GM19351 (cell line): ENCODE results near the gene CCDC150.
"Not testable (repeated sequence)": the region's sequence is repeated elsewhere in the genome, so short reads cannot be mapped to it uniquely, and the experiment has no call there.

Experiments
- ATAC-seq: cut with Tn5 transposase; IDR thresholded peaks from one replicate; pipeline ENCODE4 v1.9.1; 2021; ENCODE audit warnings: mild to moderate bottlenecking, moderate library complexity; ENCODE audit not compliant: unreplicated experiment

CCDC150 gene

DNA sequence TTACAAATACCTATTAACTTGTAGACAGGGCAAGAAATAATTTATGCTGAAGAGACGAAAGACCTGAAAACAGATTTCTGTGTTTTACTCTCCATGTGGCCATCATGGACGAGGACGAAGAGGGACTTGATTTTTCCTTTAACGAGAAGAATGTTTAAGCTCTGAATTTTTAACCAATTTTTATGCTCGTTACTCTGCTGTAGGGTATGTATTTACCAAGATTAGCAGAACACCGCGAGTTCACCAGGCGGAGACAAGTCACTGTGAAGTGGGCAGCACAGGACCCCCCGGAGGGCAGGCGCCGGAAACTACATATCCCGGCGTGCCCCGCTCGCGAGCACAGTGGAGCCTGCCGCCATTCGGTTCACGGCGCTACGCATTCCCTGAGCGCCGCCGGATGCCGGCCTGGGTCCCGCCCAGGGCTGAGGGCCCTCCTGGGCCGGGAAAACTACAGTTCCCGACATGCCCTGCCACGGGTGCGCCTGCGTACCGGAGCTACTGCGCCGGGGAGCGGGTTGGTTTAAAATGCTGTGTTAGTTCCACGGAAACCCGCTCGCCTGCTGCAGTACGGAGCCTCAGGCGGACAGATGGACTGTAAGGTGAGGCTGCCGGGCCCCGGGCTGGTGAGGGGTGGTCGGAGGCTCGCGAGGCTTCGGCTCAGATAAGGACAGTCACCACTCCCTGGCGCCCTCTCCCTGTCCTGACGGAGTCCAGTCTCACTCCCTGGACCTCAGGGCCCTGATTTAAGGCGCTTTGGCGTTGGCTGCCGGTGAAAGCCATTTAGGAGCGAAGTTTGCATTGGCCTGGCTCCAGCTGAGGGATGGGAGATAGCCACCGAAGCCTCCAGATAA lies at the start of gene CCDC150:
TSS of gene CCDC150 (plus strand) at position 536 of the 851 bp plus-strand sequence. CDS start at position 588, 52 bp downstream.
- ATAC-seq, result peak; percentile 98

DNA sequence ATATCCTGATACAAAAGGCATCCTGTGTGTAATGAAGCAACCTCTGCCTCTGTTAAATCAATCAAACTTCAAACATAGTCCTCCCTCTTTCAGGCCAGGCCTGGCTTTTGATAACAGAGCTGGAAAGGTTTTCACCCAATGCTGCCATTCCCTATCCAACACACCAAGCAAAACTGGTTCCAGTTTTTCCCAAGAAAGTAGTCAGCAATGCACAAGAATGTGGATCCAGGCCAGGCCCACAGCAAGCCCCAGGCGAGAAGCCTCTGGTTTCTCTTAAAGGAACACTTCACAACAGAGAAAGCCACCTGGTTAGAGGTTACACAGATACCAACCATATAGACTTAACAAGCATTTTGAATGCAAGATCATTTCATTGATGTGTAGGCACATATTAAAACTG lies 49.2 kb upstream of the CCDC150 start:
- ATAC-seq, result no peak

- no peak for ATAC-seq
These were observed 48.5 kb upstream of the CCDC150 start for GRCh38 chr2:196591004-196591403.

GRCh38 chr2:196591621-196592022 lies 47.9 kb upstream of the CCDC150 start:
- ATAC-seq, result no peak

DNA sequence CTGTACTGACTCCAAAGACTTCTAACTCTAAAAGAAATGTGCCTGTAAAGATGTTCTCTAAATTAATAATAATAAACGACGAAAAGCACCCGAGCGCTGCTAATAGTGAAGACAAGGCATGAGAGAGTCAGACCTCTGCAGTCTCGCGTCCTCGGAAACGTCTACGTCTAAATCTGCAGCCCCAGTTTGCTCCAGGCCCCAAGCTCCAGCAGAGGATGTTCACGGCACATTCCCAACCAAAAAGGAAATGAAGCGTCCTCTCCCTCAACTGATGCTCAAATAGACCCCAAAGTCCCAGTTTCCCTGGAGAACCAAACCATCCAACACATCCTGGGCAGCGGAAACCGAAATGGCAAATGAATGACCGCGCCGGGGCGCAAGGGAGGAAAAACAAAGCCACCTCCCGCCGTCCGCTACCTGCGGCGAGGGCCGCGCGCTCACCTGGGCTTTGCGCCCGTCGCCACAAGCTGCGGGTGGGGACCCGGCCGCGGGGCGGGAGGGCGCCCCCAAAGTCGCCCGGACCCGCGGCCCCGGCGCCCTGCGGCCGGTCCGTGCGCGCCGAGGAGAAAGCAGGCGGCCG lies 47.1 kb upstream of the CCDC150 start:
- ATAC-seq, result peak; percentile 39

GRCh38 chr2:196592911-196593881 lies 46.3 kb upstream of the CCDC150 start, which contains the start of gene HECW2:
HECW2 (minus strand) TSS chr2:196593554.
- peak; percentile 71 for ATAC-seq

DNA sequence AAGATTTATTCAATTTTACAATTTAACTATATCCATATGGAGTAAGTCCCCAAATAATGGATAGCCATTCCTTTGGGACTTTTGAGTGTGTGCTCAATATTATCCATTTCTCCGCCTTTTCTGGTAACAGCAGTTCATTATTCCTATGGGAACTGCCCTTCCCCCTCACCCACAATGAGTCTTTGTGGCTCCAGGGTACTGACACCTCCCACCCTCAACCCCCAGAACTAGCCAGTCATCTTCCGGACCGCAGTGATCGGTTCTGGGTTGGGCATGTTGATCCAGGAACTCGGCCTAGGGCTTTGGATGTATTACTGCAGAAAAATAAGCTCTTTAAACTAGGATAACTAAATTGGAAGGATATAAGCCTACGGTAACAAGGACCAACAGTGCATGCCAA lies 45.4 kb upstream of the CCDC150 start:
- ATAC-seq, result no peak

GRCh38 chr2:196597531-196597930 lies 42.0 kb upstream of the CCDC150 start:
- no peak for ATAC-seq

GRCh38 chr2:196598412-196598811 lies 41.1 kb upstream of the CCDC150 start:
- ATAC-seq, result no peak

DNA sequence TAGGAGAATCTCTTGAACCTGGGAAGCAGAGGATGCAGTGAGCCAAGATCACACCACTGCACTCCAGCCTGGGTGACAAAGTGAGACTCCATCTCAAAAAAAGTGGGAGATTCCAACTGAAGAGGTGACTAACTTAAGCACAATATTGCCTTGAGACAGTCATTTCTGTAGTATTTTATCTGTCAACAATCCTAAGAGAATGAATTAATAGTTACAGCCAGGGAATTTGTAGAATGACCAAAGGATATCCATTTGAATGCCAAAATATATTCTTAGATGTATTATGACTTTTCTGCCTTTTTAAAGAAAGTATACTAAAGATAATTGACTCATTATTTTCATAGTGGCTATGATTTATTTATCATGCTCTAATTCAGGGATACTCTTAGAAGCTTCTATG lies 40.7 kb upstream of the CCDC150 start:
- no peak for ATAC-seq

DNA sequence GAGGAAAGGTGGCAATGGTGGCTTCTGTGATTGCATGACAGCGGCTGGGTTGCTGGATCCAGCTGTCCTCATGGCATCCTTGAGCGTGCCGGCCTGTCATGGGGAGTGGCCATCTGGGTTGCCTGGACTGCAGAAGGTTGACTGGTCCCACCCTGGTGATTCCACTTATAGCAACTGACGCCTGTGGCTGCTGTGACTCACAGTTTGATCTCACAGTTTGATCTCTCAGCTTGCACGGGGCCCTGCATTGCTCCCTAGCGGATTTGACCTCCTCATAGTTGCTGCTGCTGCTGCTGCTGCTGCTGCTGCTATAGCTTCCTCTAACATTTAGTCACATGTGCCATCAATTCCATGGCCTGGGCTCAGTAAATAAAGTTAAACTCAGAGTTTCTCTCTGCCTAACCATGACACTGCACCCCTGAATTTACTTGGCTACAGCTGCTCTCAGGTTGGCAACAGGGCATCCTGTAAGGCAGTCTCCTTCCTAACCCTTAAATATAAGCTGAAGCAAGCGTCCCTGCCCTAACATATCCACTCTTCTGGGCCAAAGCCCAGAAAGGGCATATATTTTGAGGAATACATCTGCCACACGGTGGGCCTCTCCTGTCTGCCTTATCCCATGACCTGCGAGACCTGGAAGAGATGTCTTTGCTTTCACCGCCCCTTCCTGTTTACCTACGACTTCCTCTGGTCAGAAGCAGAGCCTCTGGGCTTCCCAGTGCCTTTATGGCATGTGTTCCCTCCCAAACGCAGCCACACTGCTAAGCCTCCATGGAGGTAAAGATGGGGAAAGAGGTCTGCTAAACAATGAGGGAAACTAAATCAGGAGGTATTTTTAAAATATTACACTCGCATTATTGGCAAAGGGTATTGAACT lies 37.8 kb upstream of the CCDC150 start:
- no peak for ATAC-seq

DNA sequence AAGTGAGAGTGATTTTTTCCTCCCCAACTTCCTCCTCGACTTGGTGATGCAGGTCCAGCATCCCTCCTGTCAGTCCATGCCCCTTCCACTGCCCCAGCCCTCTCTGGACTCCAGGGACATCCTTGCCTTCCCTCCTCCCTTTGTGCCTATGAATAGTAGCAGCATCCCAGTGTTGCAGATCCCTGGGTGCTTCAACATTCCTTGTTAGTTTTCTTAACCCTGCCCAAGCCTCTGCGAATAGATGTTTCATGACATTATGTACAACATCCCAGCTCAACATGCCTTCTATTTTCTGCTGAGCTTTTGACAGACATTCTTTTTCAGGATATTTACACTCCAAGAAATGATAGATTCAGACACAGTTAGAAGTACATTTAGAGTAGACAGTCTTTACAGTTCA lies 35.3 kb upstream of the CCDC150 start:
- no peak for ATAC-seq

- no peak for ATAC-seq
These were observed 33.0 kb upstream of the CCDC150 start for GRCh38 chr2:196606516-196606915.

GRCh38 chr2:196607073-196607472 lies 32.4 kb upstream of the CCDC150 start:
- ATAC-seq, result no peak

- not testable (repeated sequence) for ATAC-seq
These were observed 31.6 kb upstream of the CCDC150 start for GRCh38 chr2:196607896-196608295.

DNA sequence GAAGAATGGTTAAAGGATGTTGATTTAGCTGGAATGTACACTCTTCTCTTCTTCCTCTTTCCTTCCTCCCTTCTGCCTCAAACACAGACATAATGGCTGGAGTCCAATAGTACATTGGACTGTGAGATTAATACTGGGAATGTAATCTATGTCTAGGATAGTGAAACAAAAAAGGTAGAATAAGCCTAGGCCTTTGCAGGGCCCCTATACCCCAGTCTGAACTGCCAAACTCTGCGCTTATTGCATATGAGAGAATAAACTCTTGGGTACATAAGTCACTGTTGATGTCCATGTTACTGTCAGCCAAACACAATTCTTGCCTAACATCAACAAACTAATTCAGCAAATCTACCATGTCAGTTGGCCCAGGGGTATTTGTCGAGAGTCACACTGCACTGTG lies 29.7 kb upstream of the CCDC150 start:
- no peak for ATAC-seq

- ATAC-seq, result no peak
These were observed 28.7 kb upstream of the CCDC150 start for GRCh38 chr2:196610796-196611195.

GRCh38 chr2:196613302-196613701 lies 26.2 kb upstream of the CCDC150 start:
- no peak for ATAC-seq

GRCh38 chr2:196617430-196617829 lies 22.1 kb upstream of the CCDC150 start:
- no peak for ATAC-seq

- ATAC-seq, result no peak
These were observed 20.9 kb upstream of the CCDC150 start for GRCh38 chr2:196618661-196619060.
